ENCODE results near the gene ALKBH5. TPM values are rescaled to one million over a fixed set of nuclear protein-coding genes. Genes with fewer than 3 reads are reported as not detected.
A peak's percentile ranks its signal among the peaks of the same experiment; 100 is the strongest.

Gene ALKBH5
- total RNA-seq, 1 experiment from 2014 or later, result 105 TPM

DNA sequence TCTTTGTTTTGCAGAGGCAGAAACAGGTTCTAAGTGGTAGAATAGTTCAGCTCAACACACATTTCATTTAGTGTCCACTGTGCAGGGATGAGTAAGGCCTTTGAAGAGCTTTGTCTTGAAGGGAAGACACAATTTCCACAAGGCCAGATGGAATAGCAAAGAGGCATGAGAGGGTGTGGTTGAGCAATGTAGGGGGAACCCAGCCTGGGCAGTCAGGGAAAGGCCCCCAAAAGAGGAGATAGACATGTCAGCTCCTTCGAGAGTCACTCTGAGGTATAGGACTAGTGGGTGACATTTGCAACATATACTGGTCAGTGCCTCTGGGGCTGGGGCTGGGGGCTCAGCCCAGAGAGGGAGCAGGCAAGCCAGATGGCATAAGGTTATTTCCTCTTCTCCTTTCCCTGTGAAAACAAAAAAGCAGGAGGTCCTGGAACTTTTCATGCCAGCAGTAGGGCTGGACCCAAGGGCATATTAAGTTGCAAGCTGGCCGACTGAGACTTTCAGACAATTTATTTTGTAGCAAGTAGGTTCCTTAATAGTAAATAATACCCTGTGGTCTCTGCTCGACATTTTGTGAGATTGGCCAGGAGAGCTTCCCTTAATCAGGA is 7.1 kb downstream of the ALKBH5 start:
- Mint-ChIP-seq H3K27me3 (ENCODE audit: low read depth) (no peaks in the 10 kb centered on the region), H3K36me3 (peaks cover 49% of the 10 kb centered on the region), H3K4me3 (no peak overlapping the region), H3K9me3 (no peaks in the 10 kb centered on the region), H3K27ac (peak overlapping the region; percentile 92), H3K4me1 (peaks cover 35% of the 10 kb centered on the region)
- ATAC-seq (no peak), DNase-seq (ENCODE audit: low spot score) (no peak)
- ChIA-PET CTCF (interaction anchor here (0.7 to 2.9 kb wide), 10 partner anchors 11 to 56 kb away, joined by 3 to 10 read pairs (median 6); no protein-coding TSS in a partner anchor), POLR2A (no interaction called here)
- TF ChIP-seq MYBL2 (CRISPR knock-in tag; IDR thresholded peaks at IDR 0.05) (no peak), TEAD1 (CRISPR knock-in tag; IDR thresholded peaks at IDR 0.05) (no peak), ZNF138 (CRISPR knock-in tag; conservative IDR thresholded peaks at IDR 0.05) (no peak), JAZF1 (CRISPR knock-in tag; IDR thresholded peaks at IDR 0.05) (no peak), NR1H2 (CRISPR knock-in tag; IDR thresholded peaks at IDR 0.05) (no peak), ZNF423 (CRISPR knock-in tag; IDR thresholded peaks at IDR 0.05) (no peak), ZNF396 (CRISPR knock-in tag; IDR thresholded peaks at IDR 0.05; ENCODE audit: borderline replicate concordance) (no peak), ZNF219 (CRISPR knock-in tag; IDR thresholded peaks at IDR 0.05; ENCODE audit: borderline replicate concordance) (no peak), CREB1 (CRISPR knock-in tag; IDR thresholded peaks at IDR 0.05) (no peak), GRHL2 (CRISPR knock-in tag; IDR thresholded peaks at IDR 0.05; ENCODE audit: insufficient replicate concordance, severe bottlenecking) (no peak), KAT7 (CRISPR knock-in tag; IDR thresholded peaks at IDR 0.05; ENCODE audit: borderline replicate concordance) (no peak), MXD4 (CRISPR knock-in tag; IDR thresholded peaks at IDR 0.05; ENCODE audit: borderline replicate concordance) (no peak), IRF2 (CRISPR knock-in tag; IDR thresholded peaks at IDR 0.05; ENCODE audit: borderline replicate concordance, low read depth) (no peak)
- TF ChIP-seq, protein P1, sequence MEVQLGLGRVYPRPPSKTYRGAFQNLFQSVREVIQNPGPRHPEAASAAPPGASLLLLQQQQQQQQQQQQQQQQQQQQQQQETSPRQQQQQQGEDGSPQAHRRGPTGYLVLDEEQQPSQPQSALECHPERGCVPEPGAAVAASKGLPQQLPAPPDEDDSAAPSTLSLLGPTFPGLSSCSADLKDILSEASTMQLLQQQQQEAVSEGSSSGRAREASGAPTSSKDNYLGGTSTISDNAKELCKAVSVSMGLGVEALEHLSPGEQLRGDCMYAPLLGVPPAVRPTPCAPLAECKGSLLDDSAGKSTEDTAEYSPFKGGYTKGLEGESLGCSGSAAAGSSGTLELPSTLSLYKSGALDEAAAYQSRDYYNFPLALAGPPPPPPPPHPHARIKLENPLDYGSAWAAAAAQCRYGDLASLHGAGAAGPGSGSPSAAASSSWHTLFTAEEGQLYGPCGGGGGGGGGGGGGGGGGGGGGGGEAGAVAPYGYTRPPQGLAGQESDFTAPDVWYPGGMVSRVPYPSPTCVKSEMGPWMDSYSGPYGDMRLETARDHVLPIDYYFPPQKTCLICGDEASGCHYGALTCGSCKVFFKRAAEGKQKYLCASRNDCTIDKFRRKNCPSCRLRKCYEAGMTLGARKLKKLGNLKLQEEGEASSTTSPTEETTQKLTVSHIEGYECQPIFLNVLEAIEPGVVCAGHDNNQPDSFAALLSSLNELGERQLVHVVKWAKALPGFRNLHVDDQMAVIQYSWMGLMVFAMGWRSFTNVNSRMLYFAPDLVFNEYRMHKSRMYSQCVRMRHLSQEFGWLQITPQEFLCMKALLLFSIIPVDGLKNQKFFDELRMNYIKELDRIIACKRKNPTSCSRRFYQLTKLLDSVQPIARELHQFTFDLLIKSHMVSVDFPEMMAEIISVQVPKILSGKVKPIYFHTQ (CRISPR knock-in tag; IDR thresholded peaks at IDR 0.05), result no peak
- TF ChIP-seq, protein P2, sequence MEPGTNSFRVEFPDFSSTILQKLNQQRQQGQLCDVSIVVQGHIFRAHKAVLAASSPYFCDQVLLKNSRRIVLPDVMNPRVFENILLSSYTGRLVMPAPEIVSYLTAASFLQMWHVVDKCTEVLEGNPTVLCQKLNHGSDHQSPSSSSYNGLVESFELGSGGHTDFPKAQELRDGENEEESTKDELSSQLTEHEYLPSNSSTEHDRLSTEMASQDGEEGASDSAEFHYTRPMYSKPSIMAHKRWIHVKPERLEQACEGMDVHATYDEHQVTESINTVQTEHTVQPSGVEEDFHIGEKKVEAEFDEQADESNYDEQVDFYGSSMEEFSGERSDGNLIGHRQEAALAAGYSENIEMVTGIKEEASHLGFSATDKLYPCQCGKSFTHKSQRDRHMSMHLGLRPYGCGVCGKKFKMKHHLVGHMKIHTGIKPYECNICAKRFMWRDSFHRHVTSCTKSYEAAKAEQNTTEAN (CRISPR knock-in tag; IDR thresholded peaks at IDR 0.05), result no peak
- TF ChIP-seq, protein P3, sequence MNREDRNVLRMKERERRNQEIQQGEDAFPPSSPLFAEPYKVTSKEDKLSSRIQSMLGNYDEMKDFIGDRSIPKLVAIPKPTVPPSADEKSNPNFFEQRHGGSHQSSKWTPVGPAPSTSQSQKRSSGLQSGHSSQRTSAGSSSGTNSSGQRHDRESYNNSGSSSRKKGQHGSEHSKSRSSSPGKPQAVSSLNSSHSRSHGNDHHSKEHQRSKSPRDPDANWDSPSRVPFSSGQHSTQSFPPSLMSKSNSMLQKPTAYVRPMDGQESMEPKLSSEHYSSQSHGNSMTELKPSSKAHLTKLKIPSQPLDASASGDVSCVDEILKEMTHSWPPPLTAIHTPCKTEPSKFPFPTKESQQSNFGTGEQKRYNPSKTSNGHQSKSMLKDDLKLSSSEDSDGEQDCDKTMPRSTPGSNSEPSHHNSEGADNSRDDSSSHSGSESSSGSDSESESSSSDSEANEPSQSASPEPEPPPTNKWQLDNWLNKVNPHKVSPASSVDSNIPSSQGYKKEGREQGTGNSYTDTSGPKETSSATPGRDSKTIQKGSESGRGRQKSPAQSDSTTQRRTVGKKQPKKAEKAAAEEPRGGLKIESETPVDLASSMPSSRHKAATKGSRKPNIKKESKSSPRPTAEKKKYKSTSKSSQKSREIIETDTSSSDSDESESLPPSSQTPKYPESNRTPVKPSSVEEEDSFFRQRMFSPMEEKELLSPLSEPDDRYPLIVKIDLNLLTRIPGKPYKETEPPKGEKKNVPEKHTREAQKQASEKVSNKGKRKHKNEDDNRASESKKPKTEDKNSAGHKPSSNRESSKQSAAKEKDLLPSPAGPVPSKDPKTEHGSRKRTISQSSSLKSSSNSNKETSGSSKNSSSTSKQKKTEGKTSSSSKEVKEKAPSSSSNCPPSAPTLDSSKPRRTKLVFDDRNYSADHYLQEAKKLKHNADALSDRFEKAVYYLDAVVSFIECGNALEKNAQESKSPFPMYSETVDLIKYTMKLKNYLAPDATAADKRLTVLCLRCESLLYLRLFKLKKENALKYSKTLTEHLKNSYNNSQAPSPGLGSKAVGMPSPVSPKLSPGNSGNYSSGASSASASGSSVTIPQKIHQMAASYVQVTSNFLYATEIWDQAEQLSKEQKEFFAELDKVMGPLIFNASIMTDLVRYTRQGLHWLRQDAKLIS (CRISPR knock-in tag; IDR thresholded peaks at IDR 0.05; ENCODE audit: borderline replicate concordance), result no peak
- TF ChIP-seq, protein P4, sequence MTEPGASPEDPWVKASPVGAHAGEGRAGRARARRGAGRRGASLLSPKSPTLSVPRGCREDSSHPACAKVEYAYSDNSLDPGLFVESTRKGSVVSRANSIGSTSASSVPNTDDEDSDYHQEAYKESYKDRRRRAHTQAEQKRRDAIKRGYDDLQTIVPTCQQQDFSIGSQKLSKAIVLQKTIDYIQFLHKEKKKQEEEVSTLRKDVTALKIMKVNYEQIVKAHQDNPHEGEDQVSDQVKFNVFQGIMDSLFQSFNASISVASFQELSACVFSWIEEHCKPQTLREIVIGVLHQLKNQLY (CRISPR knock-in tag; IDR thresholded peaks at IDR 0.05), result no peak
- TF ChIP-seq, protein P5, sequence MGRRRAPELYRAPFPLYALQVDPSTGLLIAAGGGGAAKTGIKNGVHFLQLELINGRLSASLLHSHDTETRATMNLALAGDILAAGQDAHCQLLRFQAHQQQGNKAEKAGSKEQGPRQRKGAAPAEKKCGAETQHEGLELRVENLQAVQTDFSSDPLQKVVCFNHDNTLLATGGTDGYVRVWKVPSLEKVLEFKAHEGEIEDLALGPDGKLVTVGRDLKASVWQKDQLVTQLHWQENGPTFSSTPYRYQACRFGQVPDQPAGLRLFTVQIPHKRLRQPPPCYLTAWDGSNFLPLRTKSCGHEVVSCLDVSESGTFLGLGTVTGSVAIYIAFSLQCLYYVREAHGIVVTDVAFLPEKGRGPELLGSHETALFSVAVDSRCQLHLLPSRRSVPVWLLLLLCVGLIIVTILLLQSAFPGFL (CRISPR knock-in tag; IDR thresholded peaks at IDR 0.05; ENCODE audit: borderline replicate concordance), result no peak
- TF ChIP-seq, protein P6, sequence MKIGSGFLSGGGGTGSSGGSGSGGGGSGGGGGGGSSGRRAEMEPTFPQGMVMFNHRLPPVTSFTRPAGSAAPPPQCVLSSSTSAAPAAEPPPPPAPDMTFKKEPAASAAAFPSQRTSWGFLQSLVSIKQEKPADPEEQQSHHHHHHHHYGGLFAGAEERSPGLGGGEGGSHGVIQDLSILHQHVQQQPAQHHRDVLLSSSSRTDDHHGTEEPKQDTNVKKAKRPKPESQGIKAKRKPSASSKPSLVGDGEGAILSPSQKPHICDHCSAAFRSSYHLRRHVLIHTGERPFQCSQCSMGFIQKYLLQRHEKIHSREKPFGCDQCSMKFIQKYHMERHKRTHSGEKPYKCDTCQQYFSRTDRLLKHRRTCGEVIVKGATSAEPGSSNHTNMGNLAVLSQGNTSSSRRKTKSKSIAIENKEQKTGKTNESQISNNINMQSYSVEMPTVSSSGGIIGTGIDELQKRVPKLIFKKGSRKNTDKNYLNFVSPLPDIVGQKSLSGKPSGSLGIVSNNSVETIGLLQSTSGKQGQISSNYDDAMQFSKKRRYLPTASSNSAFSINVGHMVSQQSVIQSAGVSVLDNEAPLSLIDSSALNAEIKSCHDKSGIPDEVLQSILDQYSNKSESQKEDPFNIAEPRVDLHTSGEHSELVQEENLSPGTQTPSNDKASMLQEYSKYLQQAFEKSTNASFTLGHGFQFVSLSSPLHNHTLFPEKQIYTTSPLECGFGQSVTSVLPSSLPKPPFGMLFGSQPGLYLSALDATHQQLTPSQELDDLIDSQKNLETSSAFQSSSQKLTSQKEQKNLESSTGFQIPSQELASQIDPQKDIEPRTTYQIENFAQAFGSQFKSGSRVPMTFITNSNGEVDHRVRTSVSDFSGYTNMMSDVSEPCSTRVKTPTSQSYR (CRISPR knock-in tag; IDR thresholded peaks at IDR 0.05), result no peak
- TF ChIP-seq, protein P7, sequence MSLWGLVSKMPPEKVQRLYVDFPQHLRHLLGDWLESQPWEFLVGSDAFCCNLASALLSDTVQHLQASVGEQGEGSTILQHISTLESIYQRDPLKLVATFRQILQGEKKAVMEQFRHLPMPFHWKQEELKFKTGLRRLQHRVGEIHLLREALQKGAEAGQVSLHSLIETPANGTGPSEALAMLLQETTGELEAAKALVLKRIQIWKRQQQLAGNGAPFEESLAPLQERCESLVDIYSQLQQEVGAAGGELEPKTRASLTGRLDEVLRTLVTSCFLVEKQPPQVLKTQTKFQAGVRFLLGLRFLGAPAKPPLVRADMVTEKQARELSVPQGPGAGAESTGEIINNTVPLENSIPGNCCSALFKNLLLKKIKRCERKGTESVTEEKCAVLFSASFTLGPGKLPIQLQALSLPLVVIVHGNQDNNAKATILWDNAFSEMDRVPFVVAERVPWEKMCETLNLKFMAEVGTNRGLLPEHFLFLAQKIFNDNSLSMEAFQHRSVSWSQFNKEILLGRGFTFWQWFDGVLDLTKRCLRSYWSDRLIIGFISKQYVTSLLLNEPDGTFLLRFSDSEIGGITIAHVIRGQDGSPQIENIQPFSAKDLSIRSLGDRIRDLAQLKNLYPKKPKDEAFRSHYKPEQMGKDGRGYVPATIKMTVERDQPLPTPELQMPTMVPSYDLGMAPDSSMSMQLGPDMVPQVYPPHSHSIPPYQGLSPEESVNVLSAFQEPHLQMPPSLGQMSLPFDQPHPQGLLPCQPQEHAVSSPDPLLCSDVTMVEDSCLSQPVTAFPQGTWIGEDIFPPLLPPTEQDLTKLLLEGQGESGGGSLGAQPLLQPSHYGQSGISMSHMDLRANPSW (CRISPR knock-in tag; conservative IDR thresholded peaks at IDR 0.05; ENCODE audit: low read depth), result no peak

Measured in WTC11 (cell line).